Mesendoderm (in vitro differentiated cells): ENCODE data around the gene MAPRE3.
A peak's percentile ranks its signal among the peaks of the same experiment; 100 is the strongest.

ENCODE experiments used
- DNase-seq: peaks from one replicate; pipeline ENCODE4 v3.0.0; 2013
- H2AK5ac ChIP-seq: 2 replicates; pipeline ENCODE4 v1.6.1; 2013; ENCODE audit warnings: low read length, inconsistent platforms
- H2BK120ac ChIP-seq: 2 replicates; pipeline ENCODE4 v1.6.1; 2013; ENCODE audit warnings: low read depth, mild to moderate bottlenecking, low read length, moderate library complexity, mixed read lengths
- H2BK15ac ChIP-seq: replicated peaks from 2 replicates; pipeline ENCODE4 v1.6.1; 2013; ENCODE audit warnings: low read depth, mild to moderate bottlenecking, moderate library complexity
- H2BK5ac ChIP-seq: 2 replicates; pipeline ENCODE4 v1.6.1; 2013; ENCODE audit warnings: low read length, inconsistent platforms
- H3K18ac ChIP-seq: 2 replicates; pipeline ENCODE4 v1.6.1; 2013; ENCODE audit warnings: mild to moderate bottlenecking, low read length, mixed read lengths
- H3K23ac ChIP-seq: one replicate; pipeline ENCODE4 v1.6.1; 2013; ENCODE audit warnings: low read length
- H3K27ac ChIP-seq: 2 replicates; pipeline ENCODE4 v1.5.1; 2013; ENCODE audit warnings: low read depth, mild to moderate bottlenecking, inconsistent platforms, low read length, moderate library complexity
- H3K27me3 ChIP-seq: 2 replicates; pipeline ENCODE4 v1.6.1; 2013; ENCODE audit warnings: low read length, control low read depth, mild to moderate bottlenecking, inconsistent platforms; ENCODE audit not compliant: insufficient read depth, poor library complexity
- H3K36me3 ChIP-seq: 2 replicates; pipeline ENCODE4 v1.6.1; 2013; ENCODE audit warnings: low read length, inconsistent platforms; ENCODE audit not compliant: control insufficient read depth, insufficient read depth
- H3K4ac ChIP-seq: one replicate; pipeline ENCODE4 v1.6.1; 2013; ENCODE audit warnings: low read depth, mild to moderate bottlenecking, low read length, moderate library complexity
- H3K4me1 ChIP-seq: 2 replicates; pipeline ENCODE4 v1.6.1; 2013; ENCODE audit warnings: low read depth, low read length, inconsistent platforms; ENCODE audit not compliant: control insufficient read depth
- H3K4me2 ChIP-seq: 2 replicates; pipeline ENCODE4 v1.6.1; 2013; ENCODE audit warnings: low read length
- H3K4me3 ChIP-seq: 2 replicates; pipeline ENCODE4 v1.5.1; 2013; ENCODE audit warnings: mild to moderate bottlenecking, low read length
- H3K56ac ChIP-seq: one replicate; pipeline ENCODE4 v1.6.1; 2013; ENCODE audit warnings: low read length
- H3K79me1 ChIP-seq: 2 replicates; pipeline ENCODE4 v1.6.1; 2013; ENCODE audit warnings: low read length, inconsistent platforms
- H3K79me2 ChIP-seq: 2 replicates; pipeline ENCODE4 v1.6.1; 2013; ENCODE audit warnings: mild to moderate bottlenecking, low read length; ENCODE audit not compliant: control insufficient read depth, insufficient read depth
- H3K9ac ChIP-seq: 2 replicates; pipeline ENCODE4 v1.6.1; 2013; ENCODE audit warnings: low read length, inconsistent platforms
- H4K5ac ChIP-seq: one replicate; pipeline ENCODE4 v1.6.1; 2013; ENCODE audit warnings: low read length
- H4K8ac ChIP-seq: one replicate; pipeline ENCODE4 v1.6.1; 2013; ENCODE audit warnings: low read depth, mild to moderate bottlenecking, control low read depth, low read length, moderate library complexity
- WGBS: extraction: QIAGEN DNeasy Blood & Tissue Kit; methylation state at CpG from one replicate; pipeline ENCODE4 v1.1.7; 2013; ENCODE audit warnings: low lambda C conversion rate, missing lambda C conversion rate; ENCODE audit not compliant: insufficient coverage; ENCODE audit errors: extremely low coverage; 5-methylcytosine and 5-hydroxymethylcytosine counted together

Gene MAPRE3

DNA sequence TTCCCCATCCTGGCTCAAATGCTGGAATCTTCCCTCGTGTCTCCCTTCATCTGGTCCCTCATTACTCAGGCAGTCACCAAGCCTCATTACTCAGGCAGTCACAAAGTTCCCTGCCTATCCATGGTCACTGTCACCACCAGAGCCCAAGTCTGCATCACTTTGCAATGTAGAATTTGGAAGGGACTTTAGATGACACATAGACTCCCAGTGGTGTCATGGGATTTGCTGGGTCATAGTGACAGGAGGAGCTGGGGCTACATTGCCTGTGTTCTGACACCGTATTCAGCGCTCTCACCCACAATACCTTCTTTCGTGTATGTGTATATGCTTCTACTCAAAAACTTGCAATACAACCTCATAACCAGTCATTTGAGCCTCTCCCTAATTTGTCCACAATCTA, 105.9 kb downstream of the MAPRE3 start:
- Histone ChIP-seq H3K56ac (no peak overlapping the region), H3K4me2 (no peak overlapping the region), H3K27me3 (no peaks in the 10 kb centered on the region), H4K8ac (no peak overlapping the region), H3K4me3 (no peak overlapping the region), H3K4me1 (peaks cover under 1% of the 10 kb centered on the region), H3K4ac (no peak overlapping the region), H3K27ac (no peak overlapping the region), H3K9ac (no peak overlapping the region), H2BK15ac (no peak overlapping the region), H4K5ac (no peak overlapping the region), H2AK5ac (no peak overlapping the region), H3K23ac (no peak overlapping the region), H3K36me3 (no peaks in the 10 kb centered on the region), H2BK5ac (no peak overlapping the region), H3K79me2 (peaks cover under 1% of the 10 kb centered on the region), H3K18ac (no peak overlapping the region), H3K79me1 (no peaks in the 10 kb centered on the region), H2BK120ac (no peak overlapping the region)
- peak; percentile 46 for DNase-seq
- no CpG with 5 or more reads among the region's 4 CpGs for WGBS
